GM23248 (cell line): ENCODE results near the gene SLIT3. TPM values are rescaled to one million over a fixed set of nuclear protein-coding genes. Genes with fewer than 3 reads are reported as not detected.

Experiments used
- DNase-seq: peaks from one replicate; pipeline ENCODE4 v3.0.0-alpha.2; 2015
- H2AFZ ChIP-seq: fragments of 200-600 bp; sonication (generic); 2 replicates; pipeline ENCODE4 v1.6.1; 2016; ENCODE audit warnings: antibody characterized with exemption
- H3F3A ChIP-seq: fragments of 200-600 bp; sonication (generic); 2 replicates; pipeline ENCODE4 v1.6.1; 2016; ENCODE audit warnings: mild to moderate bottlenecking, antibody characterized with exemption, mixed run types; ENCODE audit not compliant: insufficient read depth
- H3K27ac ChIP-seq: fragments of 200-600 bp; sonication (generic); 2 replicates; pipeline ENCODE4 v1.5.1; 2016; ENCODE audit warnings: mild to moderate bottlenecking
- H3K27me3 ChIP-seq: fragments of 200-600 bp; sonication (generic); replicated peaks from 2 replicates; pipeline ENCODE4 v1.6.1; 2016; ENCODE audit warnings: mild to moderate bottlenecking; ENCODE audit not compliant: insufficient read depth
- H3K36me3 ChIP-seq: fragments of 200-600 bp; sonication (generic); 2 replicates; pipeline ENCODE4 v1.6.1; 2016; ENCODE audit warnings: low read depth, mild to moderate bottlenecking
- H3K4me1 ChIP-seq: fragments of 200-600 bp; sonication (generic); 2 replicates; pipeline ENCODE4 v1.6.1; 2016; ENCODE audit warnings: mild to moderate bottlenecking; ENCODE audit not compliant: insufficient read depth
- H3K4me2 ChIP-seq: fragments of 200-600 bp; sonication (generic); one replicate; pipeline ENCODE4 v1.6.1; 2016; ENCODE audit warnings: mild to moderate bottlenecking; ENCODE audit not compliant: unreplicated experiment
- H3K4me3 ChIP-seq: fragments of 200-600 bp; sonication (generic); 2 replicates; pipeline ENCODE4 v1.5.1; 2016; ENCODE audit warnings: mild to moderate bottlenecking
- H3K79me2 ChIP-seq: fragments of 200-600 bp; sonication (generic); 2 replicates; pipeline ENCODE4 v1.6.1; 2016; ENCODE audit warnings: mild to moderate bottlenecking; ENCODE audit not compliant: insufficient read depth
- H3K9ac ChIP-seq: fragments of 200-600 bp; sonication (generic); 2 replicates; pipeline ENCODE4 v1.6.1; 2016; ENCODE audit warnings: mild to moderate bottlenecking
- H3K9me2 ChIP-seq: fragments of 200-600 bp; sonication (generic); 2 replicates; pipeline ENCODE4 v1.6.1; 2016; ENCODE audit warnings: mixed run types, mild to moderate bottlenecking, moderate library complexity; ENCODE audit not compliant: insufficient read depth
- H3K9me3 ChIP-seq: fragments of 200-600 bp; sonication (generic); one replicate; pipeline ENCODE4 v1.6.1; 2017; ENCODE audit warnings: low read depth
- H4K20me1 ChIP-seq: fragments of 200-600 bp; sonication (generic); 2 replicates; pipeline ENCODE4 v1.6.0; 2016; ENCODE audit not compliant: insufficient read depth
- EZH2 ChIP-seq: fragments of 200-600 bp; sonication (generic); IDR thresholded peaks from 2 replicates; pipeline ENCODE4 v1.6.1; 2018; ENCODE audit warnings: antibody characterized with exemption, mild to moderate bottlenecking; ENCODE audit not compliant: insufficient read depth, poor library complexity, severe bottlenecking
- EZH2phosphoT487 ChIP-seq: fragments of 200-600 bp; sonication (generic); IDR thresholded peaks from 2 replicates; pipeline ENCODE4 v1.6.1; 2018; ENCODE audit warnings: antibody characterized with exemption, moderate library complexity, mild to moderate bottlenecking, low read depth; ENCODE audit not compliant: insufficient read depth
- WGBS, 2 experiments: methylation state at CpG; one replicate each; pipeline ENCODE4 v1.1.6; 2015 to 2017; ENCODE audit warnings: low lambda C conversion rate in 2 of 2, low coverage in 1 of 2; ENCODE audit errors: missing lambda C conversion rate in 2 of 2; 5-methylcytosine and 5-hydroxymethylcytosine counted together
- in situ Hi-C: fragments of 300-500 bp; cut with MboI; formaldehyde crosslinking; loops from 2 replicates; pipeline ENCODE4 v1.15.0; 2020
- polyA plus RNA-seq: library from polyadenylated mRNA; unstranded; fragments of >200 nt; fragmentation: Nextera tagmentation; extraction: Ambion mirVana; gene quantifications from 2 replicates; pipeline ENCODE4 v1.2.1, GENCODE V29; 2016
- total RNA-seq: library from RNA; depleted of rRNA; stranded (reverse); fragments of >200 nt; shearing (Covaris generic); gene quantifications from 2 replicates; pipeline ENCODE4 v1.2.3, GENCODE V29; 2014

The SLIT3 gene
- total and polyA plus RNA-seq, 2 experiments from 2014 or later: 61.9 to 100 TPM

DNA sequence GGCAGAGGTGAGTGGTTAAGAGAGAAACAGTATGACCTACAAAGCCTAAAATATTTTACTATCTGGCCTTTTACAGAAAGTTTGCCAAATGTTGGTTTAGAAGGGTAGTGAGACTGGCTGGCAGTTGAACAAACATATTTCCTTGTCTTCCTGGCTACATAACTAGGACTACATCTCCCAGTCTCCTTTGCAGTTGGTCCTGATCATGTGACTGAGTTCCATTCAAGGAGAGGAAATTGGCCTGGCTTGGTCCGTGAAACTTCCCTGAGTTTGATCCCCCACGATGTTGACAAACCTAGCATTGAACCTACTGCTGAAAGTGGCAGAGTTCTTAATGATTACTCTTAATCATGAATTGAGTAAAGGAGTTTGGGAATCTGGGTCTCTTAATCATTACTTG is 280.8 kb downstream of the SLIT3 start:
- in situ Hi-C loops: no loop called here
- 76% methylated on average over 2 of the region's 2 CpGs for WGBS, 2 experiments
- no peaks in the 10 kb centered on the region for H3K27me3 ChIP-seq
- no peaks in the 10 kb centered on the region for H3K9me2 ChIP-seq
- peak overlapping the region; percentile 56; the same call in 1 of the 2 replicates for H2AFZ ChIP-seq
- no peaks in the 10 kb centered on the region for H4K20me1 ChIP-seq
- no peak overlapping the region for H3K4me2 ChIP-seq
- no peaks in the 10 kb centered on the region for H3K9me3 ChIP-seq
- H3K4me1 ChIP-seq: no peaks in the 10 kb centered on the region
- peak; percentile 32 for DNase-seq
- no peak overlapping the region for H3K9ac ChIP-seq
- H3K27ac ChIP-seq: no peak overlapping the region
- no peak overlapping the region for H3K4me3 ChIP-seq
- TF ChIP-seq EZH2phosphoT487 (no peak), EZH2 (no peak)
- H3K36me3 ChIP-seq: no peaks in the 10 kb centered on the region
- H3F3A ChIP-seq: no peaks in the 10 kb centered on the region; the same call in 1 of the 2 replicates
- no peaks in the 10 kb centered on the region for H3K79me2 ChIP-seq

DNA sequence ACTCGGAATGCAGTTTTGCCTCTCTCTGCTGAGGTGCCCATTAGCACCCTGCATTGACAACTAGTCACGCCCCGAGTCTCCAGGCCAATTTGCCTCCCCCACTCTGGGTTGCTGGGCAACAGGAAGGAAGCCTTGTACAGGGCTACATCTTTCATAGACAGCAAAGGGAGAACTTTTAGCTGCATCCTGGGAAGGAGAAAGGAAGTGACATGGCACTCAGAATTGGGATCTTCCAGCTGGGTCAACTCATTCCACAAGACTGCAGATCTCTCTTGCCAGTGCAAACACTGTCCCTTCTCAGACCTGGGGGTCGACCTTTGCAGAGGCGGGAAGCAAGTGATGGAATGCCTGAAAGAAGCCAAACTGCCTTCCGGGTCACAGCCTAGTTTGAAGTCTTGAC is 282.0 kb downstream of the SLIT3 start:
- H3K4me1 ChIP-seq: no peaks in the 10 kb centered on the region
- H3K9me2 ChIP-seq: no peaks in the 10 kb centered on the region
- no peak overlapping the region for H3K27ac ChIP-seq
- no peaks in the 10 kb centered on the region for H3K79me2 ChIP-seq
- TF ChIP-seq EZH2 (no peak), EZH2phosphoT487 (no peak)
- H3K36me3 ChIP-seq: no peaks in the 10 kb centered on the region
- H3K9me3 ChIP-seq: no peaks in the 10 kb centered on the region
- WGBS, 2 experiments: 42 to 51% methylated on average over 6 of the region's 6 CpGs
- H3K9ac ChIP-seq: no peak overlapping the region
- H3K27me3 ChIP-seq: no peaks in the 10 kb centered on the region
- in situ Hi-C loops: no loop called here
- no peaks in the 10 kb centered on the region; the same call in 1 of the 2 replicates for H3F3A ChIP-seq
- H2AFZ ChIP-seq: no peak overlapping the region
- no peak overlapping the region for H3K4me3 ChIP-seq
- no peak for DNase-seq
- no peak overlapping the region for H3K4me2 ChIP-seq
- H4K20me1 ChIP-seq: no peaks in the 10 kb centered on the region

- no peaks in the 10 kb centered on the region for H3K27me3 ChIP-seq
- no peaks in the 10 kb centered on the region for H3K9me2 ChIP-seq
- H3K9me3 ChIP-seq: no peaks in the 10 kb centered on the region
- no peaks in the 10 kb centered on the region for H3K36me3 ChIP-seq
- no peak overlapping the region for H2AFZ ChIP-seq
- H3K4me3 ChIP-seq: no peak overlapping the region
- TF ChIP-seq EZH2phosphoT487 (no peak), EZH2 (no peak)
- in situ Hi-C loops: no loop called here
- H3K9ac ChIP-seq: no peak overlapping the region
- no peak overlapping the region for H3K27ac ChIP-seq
- no peaks in the 10 kb centered on the region for H4K20me1 ChIP-seq
- no peaks in the 10 kb centered on the region for H3K79me2 ChIP-seq
- no peak overlapping the region for H3K4me2 ChIP-seq
- no peak for DNase-seq
- 79% methylated on average over 5 of the region's 5 CpGs for WGBS, 2 experiments
- H3F3A ChIP-seq: no peaks in the 10 kb centered on the region; the same call in 1 of the 2 replicates
- H3K4me1 ChIP-seq: no peaks in the 10 kb centered on the region
These were observed 284.9 kb downstream of the SLIT3 start for GRCh38 chr5:169015991-169016390.

- no peaks in the 10 kb centered on the region for H3K9me3 ChIP-seq
- no peak overlapping the region for H3K9ac ChIP-seq
- peak; percentile 21 for DNase-seq
- H3K9me2 ChIP-seq: no peaks in the 10 kb centered on the region
- peaks cover 4% of the 10 kb centered on the region; the same call in 1 of the 2 replicates for H3F3A ChIP-seq
- no peak overlapping the region for H3K4me3 ChIP-seq
- no peak overlapping the region for H2AFZ ChIP-seq
- no peaks in the 10 kb centered on the region for H3K27me3 ChIP-seq
- TF ChIP-seq EZH2 (no peak), EZH2phosphoT487 (no peak)
- H3K4me2 ChIP-seq: no peak overlapping the region
- H3K36me3 ChIP-seq: no peaks in the 10 kb centered on the region
- 49 to 59% methylated on average over 1 of the region's 1 CpG for WGBS, 2 experiments
- no peaks in the 10 kb centered on the region for H4K20me1 ChIP-seq
- no peaks in the 10 kb centered on the region for H3K79me2 ChIP-seq
- in situ Hi-C loops: no loop called here
- no peak overlapping the region for H3K27ac ChIP-seq
- H3K4me1 ChIP-seq: peaks cover 7% of the 10 kb centered on the region
These were observed 287.1 kb downstream of the SLIT3 start for GRCh38 chr5:169013846-169014245.

DNA sequence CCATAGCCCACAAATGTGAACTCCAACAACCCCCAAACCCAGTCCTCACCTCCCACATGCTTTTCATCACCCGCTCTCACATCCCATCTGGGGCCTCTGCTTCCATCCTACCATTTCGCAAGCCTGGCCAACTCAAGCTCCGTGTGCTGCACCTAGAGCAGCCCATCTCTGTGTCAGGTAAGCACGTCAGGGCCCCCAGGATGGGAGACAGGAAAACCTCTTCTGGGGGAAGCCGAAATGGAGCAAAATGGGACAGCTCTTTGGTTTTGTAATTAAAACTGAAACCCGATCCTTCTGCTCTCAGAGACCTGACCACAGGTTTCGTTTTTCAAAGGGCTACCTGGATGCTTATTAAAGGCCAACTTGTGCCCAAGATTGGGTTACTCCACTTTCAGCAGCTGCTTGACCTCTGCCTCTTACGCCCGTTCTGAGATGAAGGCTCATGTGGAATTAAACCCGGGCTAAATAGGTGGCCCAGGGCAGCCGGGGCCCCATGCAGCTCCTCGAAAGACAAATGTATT is 287.7 kb downstream of the SLIT3 start:
- Histone ChIP-seq H3K9me2 (no peaks in the 10 kb centered on the region), H2AFZ (no peak overlapping the region), H4K20me1 (no peaks in the 10 kb centered on the region), H3K79me2 (no peaks in the 10 kb centered on the region), H3K4me1 (peaks cover 11% of the 10 kb centered on the region), H3K9ac (no peak overlapping the region), H3K27me3 (no peaks in the 10 kb centered on the region), H3K9me3 (no peaks in the 10 kb centered on the region), H3K4me2 (no peak overlapping the region), H3K27ac (no peak overlapping the region), H3F3A (peaks cover 10% of the 10 kb centered on the region; the same call in 1 of the 2 replicates), H3K36me3 (no peaks in the 10 kb centered on the region), H3K4me3 (no peak overlapping the region)
- in situ Hi-C loops: no loop called here
- 84 to 89% methylated on average over 12 of the region's 12 CpGs for WGBS, 2 experiments
- DNase-seq: no peak
- TF ChIP-seq EZH2phosphoT487 (no peak), EZH2 (no peak)
